Effector memory CD4-positive, alpha-beta T cell (primary cell): ENCODE measurements around the gene ZFHX2.

Experiments
- DNase-seq, 3 donors: peaks; one replicate each; pipeline ENCODE4 v3.0.0-alpha.2; 2020
- H3K27ac ChIP-seq: 2 replicates; pipeline ENCODE4 v1.7.0; 2013; ENCODE audit warnings: mild to moderate bottlenecking, low read length, moderate library complexity; ENCODE audit not compliant: insufficient read depth, poor library complexity, severe bottlenecking
- H3K27me3 ChIP-seq: replicated peaks from 2 replicates; pipeline ENCODE4 v1.7.0; 2013; ENCODE audit warnings: mild to moderate bottlenecking, low read length; ENCODE audit not compliant: insufficient read depth, control insufficient read depth, poor library complexity, severe bottlenecking
- H3K36me3 ChIP-seq: 2 replicates; pipeline ENCODE4 v1.7.0; 2013; ENCODE audit warnings: mild to moderate bottlenecking, low read length, moderate library complexity; ENCODE audit not compliant: control insufficient read depth, insufficient read depth
- H3K4me1 ChIP-seq: 2 replicates; pipeline ENCODE4 v1.7.0; 2013; ENCODE audit warnings: low read length, mild to moderate bottlenecking; ENCODE audit not compliant: control insufficient read depth, insufficient read depth, poor library complexity, severe bottlenecking
- H3K4me3 ChIP-seq: 2 replicates; pipeline ENCODE4 v1.7.0; 2013; ENCODE audit warnings: low read length, low read depth, mild to moderate bottlenecking; ENCODE audit not compliant: insufficient read depth, poor library complexity, severe bottlenecking
- H3K9me3 ChIP-seq: 2 replicates; pipeline ENCODE4 v1.7.0; 2013; ENCODE audit warnings: mild to moderate bottlenecking, low read length, moderate library complexity; ENCODE audit not compliant: control insufficient read depth

The ZFHX2 gene

DNA sequence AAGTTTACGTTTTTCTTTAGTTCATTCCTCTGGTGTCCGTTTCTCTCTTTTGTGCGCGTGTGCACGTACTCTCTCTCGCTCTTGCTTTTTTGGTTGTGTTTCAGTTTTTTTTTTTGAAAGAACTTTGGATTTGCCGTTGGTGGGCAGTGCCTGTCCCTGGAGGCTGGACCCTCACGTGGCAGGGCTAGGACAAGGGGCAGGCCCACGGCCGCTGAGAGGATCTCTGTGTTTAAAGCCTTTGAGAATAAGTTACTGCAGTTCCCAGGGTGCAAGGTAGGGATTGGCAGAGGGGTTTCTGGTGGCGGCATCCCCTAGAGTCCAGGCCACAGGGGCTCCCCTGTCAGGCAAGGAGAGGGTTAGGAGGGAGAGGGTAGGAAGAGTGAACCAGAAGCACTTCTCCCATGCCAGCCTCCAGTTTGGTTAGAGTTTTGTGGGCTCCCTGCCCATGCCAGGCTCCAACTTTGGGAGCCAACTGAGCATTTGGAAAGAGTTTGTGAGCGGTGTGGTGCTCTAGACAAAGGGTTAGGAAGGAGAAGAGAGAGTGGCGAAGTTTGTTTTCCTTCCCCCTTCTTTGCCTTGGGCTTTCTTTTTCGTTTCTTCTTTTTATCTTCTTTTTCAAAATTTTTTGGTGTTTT, 30.5 kb downstream of the ZFHX2 start:
- H3K4me3 ChIP-seq, result no peak overlapping the region
- H3K27me3 ChIP-seq, result no peaks in the 10 kb centered on the region
- DNase-seq, result no peak
- H3K36me3 ChIP-seq, result no peaks in the 10 kb centered on the region
- no peaks in the 10 kb centered on the region for H3K9me3 ChIP-seq
- H3K27ac ChIP-seq, result no peak overlapping the region
- no peaks in the 10 kb centered on the region for H3K4me1 ChIP-seq

- no peaks in the 10 kb centered on the region for H3K9me3 ChIP-seq
- no peak overlapping the region for H3K4me3 ChIP-seq
- H3K36me3 ChIP-seq, result no peaks in the 10 kb centered on the region
- no peaks in the 10 kb centered on the region for H3K4me1 ChIP-seq
- no peak overlapping the region for H3K27ac ChIP-seq
- DNase-seq, result no peak
- H3K27me3 ChIP-seq, result no peaks in the 10 kb centered on the region
Observed at GRCh38 chr14:23518709-23519108, 32.9 kb downstream of the ZFHX2 start.

DNA sequence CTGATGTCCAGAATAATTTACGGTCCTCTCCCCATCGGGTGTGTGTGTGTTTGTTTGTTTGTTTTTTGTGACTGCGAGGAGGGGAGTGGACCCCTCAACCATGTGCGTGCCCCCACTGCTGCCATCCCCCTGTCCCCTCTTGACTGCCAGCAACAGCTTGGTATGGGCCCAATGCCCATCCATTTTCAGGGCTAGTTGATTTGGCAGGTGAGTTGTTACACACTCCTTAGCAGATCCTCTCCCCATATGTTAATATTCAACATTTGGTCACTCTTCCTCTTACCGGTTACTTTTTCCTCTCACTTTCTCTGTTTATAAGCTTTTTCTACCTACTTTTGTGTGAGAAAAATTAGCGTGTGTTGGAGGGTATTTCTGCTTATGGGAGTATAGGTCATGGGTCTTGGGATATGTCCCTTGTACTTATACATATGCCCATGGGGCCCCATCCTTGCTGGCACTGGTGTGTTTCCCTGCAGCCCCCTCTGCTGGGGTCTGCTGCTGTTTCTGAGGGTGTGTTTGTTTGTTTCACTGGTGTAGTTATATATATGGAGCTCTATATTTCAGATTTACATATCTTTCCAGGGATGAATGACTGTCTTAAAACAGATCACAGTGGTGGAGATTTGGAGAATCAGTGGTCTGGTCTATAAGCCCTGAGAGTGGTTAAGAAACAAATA, 33.8 kb downstream of the ZFHX2 start:
- H3K4me3 ChIP-seq, result no peak overlapping the region
- no peaks in the 10 kb centered on the region for H3K4me1 ChIP-seq
- no peak overlapping the region for H3K27ac ChIP-seq
- H3K36me3 ChIP-seq, result no peaks in the 10 kb centered on the region
- H3K27me3 ChIP-seq, result no peaks in the 10 kb centered on the region
- H3K9me3 ChIP-seq, result no peaks in the 10 kb centered on the region
- DNase-seq, result no peak

GRCh38 chr14:23514644-23514957, 37.0 kb downstream of the ZFHX2 start:
- H3K36me3 ChIP-seq, result no peaks in the 10 kb centered on the region
- no peak overlapping the region for H3K4me3 ChIP-seq
- no peaks in the 10 kb centered on the region for H3K9me3 ChIP-seq
- no peaks in the 10 kb centered on the region for H3K4me1 ChIP-seq
- H3K27ac ChIP-seq, result no peak overlapping the region
- DNase-seq, result no peak
- no peaks in the 10 kb centered on the region for H3K27me3 ChIP-seq

DNA sequence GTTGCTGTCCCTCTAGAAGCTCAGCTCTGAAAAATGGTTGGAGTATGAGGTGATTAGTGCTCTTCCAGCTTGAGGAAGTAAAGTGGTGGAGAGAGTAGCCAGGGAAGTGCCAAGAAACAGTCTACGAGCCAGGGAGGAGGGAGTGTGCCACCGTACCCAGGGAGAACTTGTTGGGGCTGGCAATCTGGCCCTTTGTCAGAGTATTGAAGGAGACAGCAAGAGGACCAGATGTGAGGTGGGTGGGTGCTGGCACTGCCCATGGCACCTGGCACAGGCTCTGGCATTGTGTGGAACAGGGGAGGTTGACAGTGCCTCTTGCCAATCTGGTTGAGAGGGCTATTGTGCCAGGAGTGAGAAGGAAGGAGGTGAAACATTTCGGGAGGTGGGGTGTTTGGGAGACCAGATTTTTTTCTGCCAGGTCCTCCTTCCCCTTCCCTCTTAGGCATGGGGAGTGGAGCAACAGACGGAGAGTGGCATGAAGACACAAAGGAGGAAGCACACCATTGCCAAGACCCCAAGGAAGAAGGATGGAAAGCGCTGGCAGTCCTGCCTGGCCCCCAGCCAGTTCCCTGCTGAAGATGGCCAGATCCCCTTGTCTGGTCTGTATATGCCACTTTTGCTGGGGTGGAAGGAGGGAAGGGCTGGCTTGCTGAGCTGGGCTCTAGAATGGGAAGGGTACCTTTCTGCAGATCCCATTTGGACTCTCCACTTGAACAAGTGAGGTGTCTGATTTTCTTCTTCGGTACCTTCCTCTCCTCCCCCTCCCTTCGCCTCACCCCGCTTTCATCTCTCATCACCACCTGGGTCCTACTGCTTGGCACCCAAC, 37.5 kb downstream of the ZFHX2 start:
- H3K36me3 ChIP-seq, result no peaks in the 10 kb centered on the region
- no peaks in the 10 kb centered on the region for H3K27me3 ChIP-seq
- no peak for DNase-seq
- no peak overlapping the region for H3K4me3 ChIP-seq
- H3K27ac ChIP-seq, result no peak overlapping the region
- H3K9me3 ChIP-seq, result no peaks in the 10 kb centered on the region
- no peaks in the 10 kb centered on the region for H3K4me1 ChIP-seq

- no peaks in the 10 kb centered on the region for H3K9me3 ChIP-seq
- no peak for DNase-seq
- H3K27ac ChIP-seq, result no peak overlapping the region
- H3K4me1 ChIP-seq, result no peaks in the 10 kb centered on the region
- no peaks in the 10 kb centered on the region for H3K36me3 ChIP-seq
- no peak overlapping the region for H3K4me3 ChIP-seq
- no peaks in the 10 kb centered on the region for H3K27me3 ChIP-seq
Observed at GRCh38 chr14:23513005-23513817, 38.4 kb downstream of the ZFHX2 start.

GRCh38 chr14:23512156-23512555, 39.4 kb downstream of the ZFHX2 start:
- Histone ChIP-seq H3K27me3 (no peaks in the 10 kb centered on the region), H3K27ac (no peak overlapping the region), H3K36me3 (no peaks in the 10 kb centered on the region), H3K9me3 (no peaks in the 10 kb centered on the region), H3K4me3 (peak overlapping the region; percentile 36), H3K4me1 (no peaks in the 10 kb centered on the region)
- DNase-seq, result no peak

DNA sequence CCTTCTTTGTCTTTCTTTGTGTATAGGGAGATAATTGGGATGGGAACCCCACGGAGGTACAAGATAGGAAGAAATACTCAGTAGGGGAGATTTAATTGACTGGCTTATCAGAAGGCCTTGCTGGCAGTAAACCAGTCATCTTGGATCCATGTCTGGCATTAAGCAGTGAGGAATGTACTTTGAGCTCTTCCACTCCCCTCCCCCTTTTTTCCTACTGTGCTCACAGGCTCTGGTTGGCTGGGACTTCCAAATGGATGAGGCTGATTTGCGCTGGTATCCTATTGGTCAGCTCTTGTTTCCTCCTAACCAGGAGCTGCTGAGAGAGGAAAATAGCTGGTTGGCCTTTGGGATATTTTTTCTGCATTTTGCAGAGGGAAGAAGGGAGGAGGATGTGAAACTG, 57.3 kb downstream of the ZFHX2 start:
- no peak for DNase-seq
- no peak overlapping the region for H3K27ac ChIP-seq
- no peak overlapping the region for H3K4me3 ChIP-seq
- no peaks in the 10 kb centered on the region for H3K36me3 ChIP-seq
- no peaks in the 10 kb centered on the region for H3K4me1 ChIP-seq
- no peaks in the 10 kb centered on the region for H3K27me3 ChIP-seq
- no peaks in the 10 kb centered on the region for H3K9me3 ChIP-seq

DNA sequence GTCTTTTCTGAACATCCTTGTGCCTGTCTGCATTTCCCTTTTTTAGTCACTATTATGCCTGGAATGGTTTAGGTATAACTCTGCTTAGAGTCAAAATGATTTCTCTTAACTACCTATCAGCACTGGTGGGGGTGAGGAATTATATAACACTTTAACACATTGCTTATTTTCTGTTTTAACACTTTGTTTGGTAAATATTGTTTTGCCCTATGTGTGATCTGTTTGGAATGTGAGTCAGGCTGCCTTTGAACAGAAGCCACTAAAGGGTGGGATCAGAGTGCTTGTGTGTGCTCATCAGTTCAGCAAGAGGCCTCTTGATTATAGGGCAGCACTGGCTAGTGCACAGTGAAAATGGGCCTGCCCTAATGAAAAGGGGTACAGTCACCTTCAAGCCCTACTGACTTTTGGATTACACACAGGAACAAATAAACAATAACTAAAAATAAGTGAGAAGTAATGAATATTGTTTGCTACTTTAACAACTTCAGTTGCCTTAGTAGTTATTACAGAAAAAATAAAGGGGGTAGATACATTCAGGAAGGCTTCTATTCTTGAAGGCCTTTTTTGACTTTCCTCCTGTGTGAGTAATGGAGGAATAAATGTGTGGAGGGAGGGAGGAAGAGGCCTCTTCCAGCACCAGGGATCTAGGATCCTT, 58.8 kb downstream of the ZFHX2 start:
- Histone ChIP-seq H3K36me3 (peaks cover 4% of the 10 kb centered on the region), H3K4me1 (no peaks in the 10 kb centered on the region), H3K9me3 (no peaks in the 10 kb centered on the region), H3K4me3 (no peak overlapping the region), H3K27me3 (no peaks in the 10 kb centered on the region), H3K27ac (no peak overlapping the region)
- DNase-seq, result no peak
